ENCODE results near the gene PSTPIP1.
A peak's percentile ranks its signal among the peaks of the same experiment; 100 is the strongest.

PSTPIP1 gene

GRCh38 chr15:77057685-77058084 lies 62.8 kb downstream of the PSTPIP1 start:
- Histone ChIP-seq H3K4me3 (replicated peaks; ENCODE audit: low read depth, low read length) (no peak overlapping the region), H3K27me3 (replicated peaks; ENCODE audit: control insufficient read depth, insufficient read depth, low read length) (no peaks in the 10 kb centered on the region), H3K36me3 (ENCODE audit: control insufficient read depth, insufficient read depth, low read length) (no peaks in the 10 kb centered on the region; the same call in 1 of the 2 replicates)
- TF ChIP-seq CTCF (IDR thresholded peaks at IDR 0.05; ENCODE audit: insufficient read depth, low read length, poor library complexity, severe bottlenecking) = no peak
- DNase-seq (ENCODE audit: extremely low read depth, insufficient read length) = no peak

- Histone ChIP-seq H3K4me3 (replicated peaks; ENCODE audit: low read depth, low read length) (no peak overlapping the region), H3K27me3 (replicated peaks; ENCODE audit: control insufficient read depth, insufficient read depth, low read length) (no peaks in the 10 kb centered on the region), H3K36me3 (ENCODE audit: control insufficient read depth, insufficient read depth, low read length) (no peaks in the 10 kb centered on the region)
- no peak for TF ChIP-seq CTCF (IDR thresholded peaks at IDR 0.05; ENCODE audit: insufficient read depth, low read length, poor library complexity, severe bottlenecking)
- no peak for DNase-seq (ENCODE audit: extremely low read depth, insufficient read length)
Observed at GRCh38 chr15:77058468-77058867, 63.5 kb downstream of the PSTPIP1 start.

GRCh38 chr15:77059786-77060361 lies 64.9 kb downstream of the PSTPIP1 start:
- peak; percentile 37 for DNase-seq (ENCODE audit: extremely low read depth, insufficient read length)
- Histone ChIP-seq H3K4me3 (replicated peaks; ENCODE audit: low read depth, low read length) (peak overlapping the region; percentile 5; the same call in 1 of the 2 replicates), H3K27me3 (replicated peaks; ENCODE audit: control insufficient read depth, insufficient read depth, low read length) (no peaks in the 10 kb centered on the region), H3K36me3 (ENCODE audit: control insufficient read depth, insufficient read depth, low read length) (no peaks in the 10 kb centered on the region)
- no peak for TF ChIP-seq CTCF (IDR thresholded peaks at IDR 0.05; ENCODE audit: insufficient read depth, low read length, poor library complexity, severe bottlenecking)

- TF ChIP-seq CTCF (IDR thresholded peaks at IDR 0.05; ENCODE audit: insufficient read depth, low read length, poor library complexity, severe bottlenecking) = no peak
- Histone ChIP-seq H3K27me3 (replicated peaks; ENCODE audit: control insufficient read depth, insufficient read depth, low read length) (no peaks in the 10 kb centered on the region), H3K4me3 (replicated peaks; ENCODE audit: low read depth, low read length) (no peak overlapping the region), H3K36me3 (ENCODE audit: control insufficient read depth, insufficient read depth, low read length) (no peaks in the 10 kb centered on the region)
- no peak for DNase-seq (ENCODE audit: extremely low read depth, insufficient read length)
Observed at GRCh38 chr15:77060546-77060945, 65.6 kb downstream of the PSTPIP1 start.

GRCh38 chr15:77063249-77063648 lies 68.3 kb downstream of the PSTPIP1 start:
- no peaks in the 10 kb centered on the region for H3K36me3 ChIP-seq (ENCODE audit: control insufficient read depth, insufficient read depth, low read length)
- no peak overlapping the region for H3K4me3 ChIP-seq (replicated peaks; ENCODE audit: low read depth, low read length)
- H3K27me3 ChIP-seq (replicated peaks; ENCODE audit: control insufficient read depth, insufficient read depth, low read length) = no peaks in the 10 kb centered on the region
- DNase-seq (ENCODE audit: extremely low read depth, insufficient read length) = no peak
- no peak for TF ChIP-seq CTCF (IDR thresholded peaks at IDR 0.05; ENCODE audit: insufficient read depth, low read length, poor library complexity, severe bottlenecking)

- Histone ChIP-seq H3K4me3 (replicated peaks; ENCODE audit: low read depth, low read length) (no peak overlapping the region), H3K36me3 (ENCODE audit: control insufficient read depth, insufficient read depth, low read length) (no peaks in the 10 kb centered on the region), H3K27me3 (replicated peaks; ENCODE audit: control insufficient read depth, insufficient read depth, low read length) (no peaks in the 10 kb centered on the region)
- no peak for TF ChIP-seq CTCF (IDR thresholded peaks at IDR 0.05; ENCODE audit: insufficient read depth, low read length, poor library complexity, severe bottlenecking)
- no peak for DNase-seq (ENCODE audit: extremely low read depth, insufficient read length)
Observed at GRCh38 chr15:77064063-77064462, 69.1 kb downstream of the PSTPIP1 start.

Data from GM06990 (cell line).